ENCODE measurements around the gene RNF11. TPM values are rescaled to one million over a fixed set of nuclear protein-coding genes. Genes with fewer than 3 reads are reported as not detected.
A peak's percentile ranks its signal among the peaks of the same experiment; 100 is the strongest.

The RNF11 gene
- total RNA-seq, 1 donor from 2014 or later: 53.8 TPM

DNA sequence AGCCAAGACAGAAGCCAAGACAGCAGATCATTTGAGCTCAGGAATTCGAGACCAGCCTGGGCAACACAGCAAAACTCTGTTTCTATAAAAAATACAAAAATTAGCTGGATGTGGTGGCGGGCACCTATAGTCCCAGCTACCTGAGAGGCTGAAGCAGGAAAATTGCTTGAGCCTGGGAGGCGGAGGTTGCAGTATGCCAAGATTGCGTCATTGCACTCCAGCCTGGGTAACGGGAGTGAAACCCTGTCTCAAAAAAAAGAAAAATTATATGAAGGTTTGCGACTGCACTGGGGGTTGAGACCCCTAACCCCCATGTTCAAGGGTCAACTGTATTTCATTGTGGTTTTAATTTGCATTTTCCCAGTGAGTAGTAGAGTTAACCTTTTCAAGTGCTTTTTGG is 16.3 kb downstream of the RNF11 start:
- H3K27me3 ChIP-seq (ENCODE audit: control insufficient read depth in 3 of 3, insufficient read depth in 3 of 3, low read length in 3 of 3): no peaks in the 10 kb centered on the region
- H3K36me3 ChIP-seq (ENCODE audit: control insufficient read depth in 3 of 3, insufficient read depth in 3 of 3, low read length in 3 of 3): no peaks in the 10 kb centered on the region
- H3K9ac ChIP-seq (ENCODE audit: low read depth in 1 of 3, low read length in 3 of 3): no peak overlapping the region
- H3K4me1 ChIP-seq (ENCODE audit: control insufficient read depth in 3 of 3, insufficient read depth in 3 of 3, low read length in 3 of 3): peaks cover under 1 to 11% (median 11%) of the 10 kb centered on the region in 3 donors
- H3K4me3 ChIP-seq (ENCODE audit: low read length in 3 of 3): no peak overlapping the region
- H3K9me3 ChIP-seq (ENCODE audit: control insufficient read depth in 3 of 3, low read length in 3 of 3): no peaks in the 10 kb centered on the region
- H3K27ac ChIP-seq (ENCODE audit: low read depth, low read length): no peak overlapping the region

GRCh38 chr1:51253691-51254090 is 17.6 kb downstream of the RNF11 start:
- H3K27me3 ChIP-seq (ENCODE audit: control insufficient read depth in 3 of 3, insufficient read depth in 3 of 3, low read length in 3 of 3): no peaks in the 10 kb centered on the region
- no peaks in the 10 kb centered on the region for H3K9me3 ChIP-seq (ENCODE audit: control insufficient read depth in 3 of 3, low read length in 3 of 3)
- H3K36me3 ChIP-seq (ENCODE audit: control insufficient read depth in 3 of 3, insufficient read depth in 3 of 3, low read length in 3 of 3): no peaks in the 10 kb centered on the region
- H3K4me1 ChIP-seq (ENCODE audit: control insufficient read depth in 3 of 3, insufficient read depth in 3 of 3, low read length in 3 of 3): peaks cover 3 to 19% (median 14%) of the 10 kb centered on the region in 3 donors
- H3K9ac ChIP-seq (ENCODE audit: low read depth in 1 of 3, low read length in 3 of 3): no peak overlapping the region
- H3K4me3 ChIP-seq (ENCODE audit: low read length in 3 of 3): no peak overlapping the region
- H3K27ac ChIP-seq (ENCODE audit: low read depth, low read length): no peak overlapping the region

DNA sequence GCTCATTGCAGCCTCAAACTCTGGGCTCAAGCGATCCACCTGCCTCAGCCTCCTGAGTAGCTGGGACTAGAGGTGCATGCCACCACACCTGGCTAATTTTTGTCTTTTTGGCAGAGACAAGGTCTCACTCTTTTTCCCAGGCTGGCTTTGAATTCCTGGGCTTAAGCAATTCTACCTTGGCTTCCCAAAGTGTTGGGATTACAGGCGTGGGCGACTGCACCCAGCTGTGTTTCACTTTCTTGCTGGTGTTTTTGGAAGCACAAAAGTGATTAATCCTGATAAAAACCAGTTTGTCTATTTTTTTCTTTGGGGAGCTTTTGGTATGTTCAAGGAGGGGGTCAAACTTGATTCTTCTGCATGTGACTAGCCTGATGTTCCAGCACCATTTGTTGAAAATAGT is 19.3 kb downstream of the RNF11 start:
- Histone ChIP-seq H3K9ac (ENCODE audit: low read depth in 1 of 3, low read length in 3 of 3) (no peak overlapping the region), H3K9me3 (ENCODE audit: control insufficient read depth in 3 of 3, low read length in 3 of 3) (no peaks in the 10 kb centered on the region), H3K27ac (ENCODE audit: low read depth, low read length) (no peak overlapping the region), H3K4me1 (ENCODE audit: control insufficient read depth in 3 of 3, insufficient read depth in 3 of 3, low read length in 3 of 3) (peaks cover 12 to 25% (median 12%) of the 10 kb centered on the region in 3 donors), H3K4me3 (ENCODE audit: low read length in 3 of 3) (no peak overlapping the region), H3K27me3 (ENCODE audit: control insufficient read depth in 3 of 3, insufficient read depth in 3 of 3, low read length in 3 of 3) (no peaks in the 10 kb centered on the region), H3K36me3 (ENCODE audit: control insufficient read depth in 3 of 3, insufficient read depth in 3 of 3, low read length in 3 of 3) (no peaks in the 10 kb centered on the region)

DNA sequence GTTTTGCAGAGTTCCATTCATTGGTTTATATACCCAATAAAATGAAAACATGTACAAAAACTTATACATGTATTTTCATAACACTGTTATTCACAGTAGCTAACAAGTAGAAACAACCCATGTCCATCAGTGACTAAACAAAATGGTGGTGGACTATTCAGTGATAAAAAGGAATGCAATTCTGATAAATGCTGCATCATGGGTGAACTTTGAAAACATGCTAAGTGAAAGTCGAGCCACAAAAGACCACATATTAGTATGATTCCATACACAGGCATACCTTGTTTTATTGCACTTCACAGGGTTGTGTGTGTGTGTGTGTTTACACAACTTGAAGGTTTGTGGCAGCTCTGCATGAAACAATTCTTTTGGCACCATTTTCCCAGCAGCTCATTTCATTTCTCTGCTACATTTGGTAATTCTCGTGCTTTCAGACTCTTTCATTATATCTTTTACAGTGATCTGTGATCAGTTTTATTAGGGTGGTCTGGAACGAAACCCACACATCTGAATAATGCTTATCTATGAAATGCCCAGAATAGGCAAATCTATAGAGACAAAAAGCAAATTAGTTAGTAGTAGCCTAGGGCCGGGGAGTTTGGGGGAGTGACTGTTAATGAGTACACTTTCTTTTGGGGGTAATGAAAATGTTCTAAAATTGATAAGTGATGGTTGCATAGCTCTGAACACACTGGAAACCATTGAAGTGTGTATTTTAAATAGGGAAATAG is 27.2 kb downstream of the RNF11 start:
- H3K9ac ChIP-seq (ENCODE audit: low read depth in 1 of 3, low read length in 3 of 3): no peak overlapping the region
- H3K4me1 ChIP-seq (ENCODE audit: control insufficient read depth in 3 of 3, insufficient read depth in 3 of 3, low read length in 3 of 3): peaks cover 35 to 45% (median 40%) of the 10 kb centered on the region in 3 donors
- H3K27ac ChIP-seq (ENCODE audit: low read depth, low read length): no peak overlapping the region
- H3K4me3 ChIP-seq (ENCODE audit: low read length in 3 of 3): no peak overlapping the region
- H3K9me3 ChIP-seq (ENCODE audit: control insufficient read depth in 3 of 3, low read length in 3 of 3): no peaks in the 10 kb centered on the region
- no peaks in the 10 kb centered on the region for H3K36me3 ChIP-seq (ENCODE audit: control insufficient read depth in 3 of 3, insufficient read depth in 3 of 3, low read length in 3 of 3)
- no peaks in the 10 kb centered on the region for H3K27me3 ChIP-seq (ENCODE audit: control insufficient read depth in 3 of 3, insufficient read depth in 3 of 3, low read length in 3 of 3)

DNA sequence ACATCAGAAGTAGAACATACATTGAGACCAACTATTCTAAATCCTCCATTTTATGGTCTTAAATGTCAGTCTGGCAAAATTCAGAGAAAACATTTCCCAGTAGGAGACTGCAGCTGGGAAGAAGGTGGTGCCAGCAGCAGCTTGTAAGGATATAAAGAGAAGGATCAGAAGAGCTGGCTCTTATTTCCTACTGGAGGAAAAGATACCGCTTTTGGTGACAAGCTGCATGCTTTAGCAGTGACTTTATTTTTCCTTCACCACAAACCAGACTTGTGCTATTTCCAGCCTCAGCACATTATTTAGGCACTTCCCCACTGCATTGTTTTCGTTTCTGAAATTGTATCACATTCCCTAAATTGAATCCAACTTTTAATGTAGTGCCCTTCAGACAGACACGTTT is 28.4 kb downstream of the RNF11 start:
- Histone ChIP-seq H3K9ac (ENCODE audit: low read depth in 1 of 3, low read length in 3 of 3) (peak overlapping the region in 1 of 3 donors; percentile 12), H3K36me3 (ENCODE audit: control insufficient read depth in 3 of 3, insufficient read depth in 3 of 3, low read length in 3 of 3) (no peaks in the 10 kb centered on the region), H3K4me3 (ENCODE audit: low read length in 3 of 3) (no peak overlapping the region), H3K27me3 (ENCODE audit: control insufficient read depth in 3 of 3, insufficient read depth in 3 of 3, low read length in 3 of 3) (no peaks in the 10 kb centered on the region), H3K4me1 (ENCODE audit: control insufficient read depth in 3 of 3, insufficient read depth in 3 of 3, low read length in 3 of 3) (peaks cover 26 to 38% (median 33%) of the 10 kb centered on the region in 3 donors), H3K9me3 (ENCODE audit: control insufficient read depth in 3 of 3, low read length in 3 of 3) (no peaks in the 10 kb centered on the region), H3K27ac (ENCODE audit: low read depth, low read length) (no peak overlapping the region)

DNA sequence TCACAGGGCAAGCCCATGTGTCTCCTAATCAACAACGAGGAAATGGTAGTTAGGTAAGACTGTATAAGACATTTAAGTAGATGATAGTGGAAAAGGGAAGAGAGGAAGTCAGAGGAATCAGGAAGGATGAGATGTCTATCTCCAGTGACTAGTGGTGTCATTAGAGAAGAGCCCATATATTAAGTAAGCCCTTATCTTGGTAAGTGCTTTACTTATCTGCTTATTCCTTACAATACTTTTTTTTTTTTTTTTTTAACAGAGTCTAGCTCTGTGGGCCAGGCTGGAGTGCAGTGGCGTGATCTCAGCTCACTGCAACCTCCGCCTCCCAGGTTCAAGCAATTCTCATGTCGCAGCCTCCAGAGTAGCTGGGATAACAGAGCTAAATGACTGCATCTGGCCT is 29.5 kb downstream of the RNF11 start:
- Histone ChIP-seq H3K27ac (ENCODE audit: low read depth, low read length) (no peak overlapping the region), H3K4me3 (ENCODE audit: low read length in 3 of 3) (no peak overlapping the region), H3K9ac (ENCODE audit: low read depth in 1 of 3, low read length in 3 of 3) (no peak overlapping the region), H3K36me3 (ENCODE audit: control insufficient read depth in 3 of 3, insufficient read depth in 3 of 3, low read length in 3 of 3) (peaks cover 0 to 3% (median 0%) of the 10 kb centered on the region in 3 donors), H3K9me3 (ENCODE audit: control insufficient read depth in 3 of 3, low read length in 3 of 3) (no peaks in the 10 kb centered on the region), H3K27me3 (ENCODE audit: control insufficient read depth in 3 of 3, insufficient read depth in 3 of 3, low read length in 3 of 3) (no peaks in the 10 kb centered on the region), H3K4me1 (ENCODE audit: control insufficient read depth in 3 of 3, insufficient read depth in 3 of 3, low read length in 3 of 3) (peaks cover 23 to 33% (median 30%) of the 10 kb centered on the region in 3 donors)

GRCh38 chr1:51266181-51266580 is 30.1 kb downstream of the RNF11 start:
- H3K4me3 ChIP-seq (ENCODE audit: low read length in 3 of 3): no peak overlapping the region
- H3K36me3 ChIP-seq (ENCODE audit: control insufficient read depth in 3 of 3, insufficient read depth in 3 of 3, low read length in 3 of 3): peaks cover 0 to 5% (median 3%) of the 10 kb centered on the region in 3 donors
- H3K4me1 ChIP-seq (ENCODE audit: control insufficient read depth in 3 of 3, insufficient read depth in 3 of 3, low read length in 3 of 3): peaks cover 21 to 34% (median 28%) of the 10 kb centered on the region in 3 donors
- H3K9ac ChIP-seq (ENCODE audit: low read depth in 1 of 3, low read length in 3 of 3): no peak overlapping the region
- H3K9me3 ChIP-seq (ENCODE audit: control insufficient read depth in 3 of 3, low read length in 3 of 3): no peaks in the 10 kb centered on the region
- no peaks in the 10 kb centered on the region for H3K27me3 ChIP-seq (ENCODE audit: control insufficient read depth in 3 of 3, insufficient read depth in 3 of 3, low read length in 3 of 3)
- H3K27ac ChIP-seq (ENCODE audit: low read depth, low read length): no peak overlapping the region

DNA sequence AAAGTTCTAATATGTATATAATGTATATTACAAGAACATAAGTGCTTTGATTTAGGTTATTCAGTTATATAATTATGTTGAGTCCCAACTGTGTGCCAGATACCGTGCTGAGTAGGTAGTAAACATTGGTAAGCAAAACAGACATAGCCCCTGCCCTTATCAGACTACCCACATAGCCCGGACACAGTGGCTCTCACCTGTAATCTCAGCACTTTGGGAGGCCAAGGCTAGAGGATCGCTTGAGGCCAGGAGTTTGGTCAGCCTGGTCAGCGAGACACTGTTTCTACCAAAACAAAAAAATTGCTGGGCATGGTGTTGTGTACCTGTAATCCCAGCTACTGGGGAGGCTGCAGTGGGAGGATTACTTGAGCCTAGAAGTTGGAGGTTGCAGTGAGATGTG is 30.7 kb downstream of the RNF11 start:
- Histone ChIP-seq H3K27ac (ENCODE audit: low read depth, low read length) (no peak overlapping the region), H3K27me3 (ENCODE audit: control insufficient read depth in 3 of 3, insufficient read depth in 3 of 3, low read length in 3 of 3) (no peaks in the 10 kb centered on the region), H3K4me1 (ENCODE audit: control insufficient read depth in 3 of 3, insufficient read depth in 3 of 3, low read length in 3 of 3) (peaks cover 15 to 31% (median 26%) of the 10 kb centered on the region in 3 donors), H3K9me3 (ENCODE audit: control insufficient read depth in 3 of 3, low read length in 3 of 3) (no peaks in the 10 kb centered on the region), H3K4me3 (ENCODE audit: low read length in 3 of 3) (no peak overlapping the region), H3K9ac (ENCODE audit: low read depth in 1 of 3, low read length in 3 of 3) (no peak overlapping the region), H3K36me3 (ENCODE audit: control insufficient read depth in 3 of 3, insufficient read depth in 3 of 3, low read length in 3 of 3) (peaks cover 0 to 5% (median 3%) of the 10 kb centered on the region in 3 donors)

DNA sequence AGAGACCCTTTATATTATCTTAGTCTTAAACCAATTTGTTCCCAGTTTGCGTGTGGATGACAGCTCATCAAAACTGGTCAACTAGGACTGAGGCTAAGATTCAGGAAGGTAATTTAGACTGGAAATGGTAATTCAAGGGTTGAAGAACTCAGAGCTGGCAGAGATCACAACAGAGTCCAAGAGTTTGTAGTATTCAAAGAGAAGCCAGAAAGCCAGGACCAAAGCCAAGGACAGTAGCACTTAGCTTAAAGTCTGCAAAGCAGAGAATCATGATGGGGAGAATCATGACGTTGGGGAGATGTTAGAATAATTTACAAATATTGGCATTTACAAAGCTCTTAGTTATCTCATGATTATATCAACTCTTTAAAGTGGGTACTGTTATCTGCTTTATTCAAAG is 32.6 kb downstream of the RNF11 start:
- Histone ChIP-seq H3K27ac (ENCODE audit: low read depth, low read length) (no peak overlapping the region), H3K9ac (ENCODE audit: low read depth in 1 of 3, low read length in 3 of 3) (no peak overlapping the region)

DNA sequence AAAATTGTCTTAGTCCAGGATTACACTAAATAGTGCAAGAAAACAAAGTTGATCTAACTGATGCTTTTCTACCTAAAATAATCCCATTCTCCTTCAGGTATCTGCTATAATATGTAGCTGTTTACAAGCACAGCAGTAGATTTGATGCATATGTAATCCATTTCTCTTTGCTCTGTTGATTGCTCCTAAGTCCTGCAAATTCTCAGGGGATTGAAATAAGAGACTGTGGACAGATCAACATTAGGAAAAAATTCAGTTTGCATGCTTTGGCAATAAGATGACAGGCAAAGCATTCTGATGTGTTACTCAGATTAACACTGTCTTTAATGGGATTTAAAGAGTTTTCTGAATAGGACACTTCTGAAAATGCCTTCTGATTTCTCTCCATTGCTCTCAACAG is 34.7 kb downstream of the RNF11 start:
- H3K27ac ChIP-seq (ENCODE audit: low read depth, low read length): no peak overlapping the region

More for the DNA sequence above, 32.6 kb downstream of the RNF11 start:
- Histone ChIP-seq H3K4me3 (ENCODE audit: low read length in 3 of 3) (no peak overlapping the region), H3K4me1 (ENCODE audit: control insufficient read depth in 3 of 3, insufficient read depth in 3 of 3, low read length in 3 of 3) (peaks cover 13 to 23% (median 19%) of the 10 kb centered on the region in 3 donors), H3K36me3 (ENCODE audit: control insufficient read depth in 3 of 3, insufficient read depth in 3 of 3, low read length in 3 of 3) (peaks cover 0 to 5% (median 3%) of the 10 kb centered on the region in 3 donors), H3K27me3 (ENCODE audit: control insufficient read depth in 3 of 3, insufficient read depth in 3 of 3, low read length in 3 of 3) (no peaks in the 10 kb centered on the region), H3K9me3 (ENCODE audit: control insufficient read depth in 3 of 3, low read length in 3 of 3) (no peaks in the 10 kb centered on the region)

More for the DNA sequence above, 34.7 kb downstream of the RNF11 start:
- H3K27me3 ChIP-seq (ENCODE audit: control insufficient read depth in 3 of 3, insufficient read depth in 3 of 3, low read length in 3 of 3): no peaks in the 10 kb centered on the region
- no peak overlapping the region for H3K4me3 ChIP-seq (ENCODE audit: low read length in 3 of 3)
- H3K9ac ChIP-seq (ENCODE audit: low read depth in 1 of 3, low read length in 3 of 3): no peak overlapping the region
- H3K36me3 ChIP-seq (ENCODE audit: control insufficient read depth in 3 of 3, insufficient read depth in 3 of 3, low read length in 3 of 3): peaks cover 0 to 5% (median 3%) of the 10 kb centered on the region in 3 donors
- no peaks in the 10 kb centered on the region for H3K9me3 ChIP-seq (ENCODE audit: control insufficient read depth in 3 of 3, low read length in 3 of 3)
- peaks cover 3 to 10% (median 8%) of the 10 kb centered on the region in 3 donors for H3K4me1 ChIP-seq (ENCODE audit: control insufficient read depth in 3 of 3, insufficient read depth in 3 of 3, low read length in 3 of 3)
